ENCODE results near the gene HYAL2. TPM values are rescaled to one million over a fixed set of nuclear protein-coding genes. Genes with fewer than 3 reads are reported as not detected.

Gene HYAL2
- total and polyA plus RNA-seq, 9 of the 15 experiments (the other 6 are each of a cell fraction or from before 2014, with no cell fraction given) = 0.36 to 22.7 (median 11.4) TPM; not detected in 1

DNA sequence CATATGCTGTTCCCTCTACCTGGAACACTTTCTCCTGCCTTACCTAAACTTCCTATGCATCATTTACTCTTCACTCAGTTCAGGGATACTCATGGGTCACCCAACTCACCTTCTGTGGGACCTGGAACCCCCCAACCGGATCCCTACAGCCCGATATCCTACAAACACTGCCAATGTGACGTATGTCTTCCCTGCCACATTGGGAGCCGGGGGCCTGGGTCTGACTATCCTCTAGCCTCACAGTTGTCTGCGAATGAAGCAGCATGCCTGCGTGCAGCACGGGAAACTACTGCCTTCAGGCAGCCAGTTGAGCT, 27.6 kb upstream of the HYAL2 start:
- intact Hi-C loops (cut with micrococcal nuclease) (no loop called here), in situ Hi-C loops (cut with MboI) (no loop called here)
- CTCF ChIA-PET (ENCODE audit: low intra/inter-chr PET ratio) = no interaction called here
- TSS peak; percentile 60 for BruUV-seq (replicated peaks)
- WGBS (ENCODE audit: insufficient coverage, low coverage, missing lambda C conversion rate) = 0% methylated on average over 7 of the region's 7 CpGs
- H3K36me3 ChIP-seq (ENCODE audit: control insufficient read depth, insufficient read depth, low read length) = peaks cover 44% of the 10 kb centered on the region; the same call in 2 of the 3 replicates
- peaks cover 11 to 49% of the 10 kb centered on the region in 2 experiments; a peak in 4 of 5 replicates for H3K4me1 ChIP-seq (replicated peaks in 1 of 2; ENCODE audit: control insufficient read depth in 2 of 2, insufficient read depth in 2 of 2, low read length in 2 of 2)
- no peaks in the 10 kb centered on the region for H3K27me3 ChIP-seq (ENCODE audit: control insufficient read depth in 2 of 2, insufficient read depth in 2 of 2, low read length in 2 of 2)
- POLR2A ChIA-PET = interaction anchor here (0.6 to 1.6 kb wide), 8 partner anchors 9 to 53 kb away, joined by 3 to 12 read pairs (median 3); partner anchors contain the start of genes HYAL3, NAA80, RASSF1 and TMEM115
- FAIRE-seq (no peak), ATAC-seq (no peak; the same call in 2 of the 3 replicates), DNase-seq (ENCODE audit: extremely low read depth in 1 of 4, low spot score in 3 of 4) (no peak)
- peak overlapping the region; percentile 77 for H3K27ac ChIP-seq (ENCODE audit: extremely low read depth, low read depth, low read length)
- H3K9ac ChIP-seq (ENCODE audit: insufficient read depth in 1 of 2, low read depth in 2 of 2, low read length in 2 of 2) = peak overlapping the region; percentile 73 to 93
- H3K4me2 ChIP-seq (ENCODE audit: insufficient read depth, low read length) = peak overlapping the region; percentile 86
- peak overlapping the region; percentile 72 for H3K4me3 ChIP-seq
- H4K20me1 ChIP-seq (replicated peaks; ENCODE audit: control insufficient read depth, insufficient read depth, low read length) = no peaks in the 10 kb centered on the region; the same call in 1 of the 2 replicates
- H3K9me3 ChIP-seq (replicated peaks; ENCODE audit: control insufficient read depth, insufficient read depth, low read depth, low read length) = no peaks in the 10 kb centered on the region; the same call in 1 of the 2 replicates
- peak overlapping the region; percentile 98 for H2AFZ ChIP-seq (ENCODE audit: low read depth, low read length)
- H3K9me1 ChIP-seq (ENCODE audit: control insufficient read depth, insufficient read depth, low read length) = peaks cover under 1% of the 10 kb centered on the region
- peaks cover 26% of the 10 kb centered on the region for H3K79me2 ChIP-seq (ENCODE audit: control insufficient read depth, insufficient read depth, low read length)
- TF ChIP-seq GATAD2A (IDR thresholded peaks at IDR 0.05) = no peak
- TF ChIP-seq, protein P1, sequence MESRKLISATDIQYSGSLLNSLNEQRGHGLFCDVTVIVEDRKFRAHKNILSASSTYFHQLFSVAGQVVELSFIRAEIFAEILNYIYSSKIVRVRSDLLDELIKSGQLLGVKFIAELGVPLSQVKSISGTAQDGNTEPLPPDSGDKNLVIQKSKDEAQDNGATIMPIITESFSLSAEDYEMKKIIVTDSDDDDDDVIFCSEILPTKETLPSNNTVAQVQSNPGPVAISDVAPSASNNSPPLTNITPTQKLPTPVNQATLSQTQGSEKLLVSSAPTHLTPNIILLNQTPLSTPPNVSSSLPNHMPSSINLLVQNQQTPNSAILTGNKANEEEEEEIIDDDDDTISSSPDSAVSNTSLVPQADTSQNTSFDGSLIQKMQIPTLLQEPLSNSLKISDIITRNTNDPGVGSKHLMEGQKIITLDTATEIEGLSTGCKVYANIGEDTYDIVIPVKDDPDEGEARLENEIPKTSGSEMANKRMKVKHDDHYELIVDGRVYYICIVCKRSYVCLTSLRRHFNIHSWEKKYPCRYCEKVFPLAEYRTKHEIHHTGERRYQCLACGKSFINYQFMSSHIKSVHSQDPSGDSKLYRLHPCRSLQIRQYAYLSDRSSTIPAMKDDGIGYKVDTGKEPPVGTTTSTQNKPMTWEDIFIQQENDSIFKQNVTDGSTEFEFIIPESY (CRISPR knock-in tag; IDR thresholded peaks at IDR 0.05) = no peak
- no peak for TF ChIP-seq KDM5B (IDR thresholded peaks at IDR 0.05; ENCODE audit: insufficient replicate concordance, low read depth, low read length)
- TF ChIP-seq, protein P2, sequence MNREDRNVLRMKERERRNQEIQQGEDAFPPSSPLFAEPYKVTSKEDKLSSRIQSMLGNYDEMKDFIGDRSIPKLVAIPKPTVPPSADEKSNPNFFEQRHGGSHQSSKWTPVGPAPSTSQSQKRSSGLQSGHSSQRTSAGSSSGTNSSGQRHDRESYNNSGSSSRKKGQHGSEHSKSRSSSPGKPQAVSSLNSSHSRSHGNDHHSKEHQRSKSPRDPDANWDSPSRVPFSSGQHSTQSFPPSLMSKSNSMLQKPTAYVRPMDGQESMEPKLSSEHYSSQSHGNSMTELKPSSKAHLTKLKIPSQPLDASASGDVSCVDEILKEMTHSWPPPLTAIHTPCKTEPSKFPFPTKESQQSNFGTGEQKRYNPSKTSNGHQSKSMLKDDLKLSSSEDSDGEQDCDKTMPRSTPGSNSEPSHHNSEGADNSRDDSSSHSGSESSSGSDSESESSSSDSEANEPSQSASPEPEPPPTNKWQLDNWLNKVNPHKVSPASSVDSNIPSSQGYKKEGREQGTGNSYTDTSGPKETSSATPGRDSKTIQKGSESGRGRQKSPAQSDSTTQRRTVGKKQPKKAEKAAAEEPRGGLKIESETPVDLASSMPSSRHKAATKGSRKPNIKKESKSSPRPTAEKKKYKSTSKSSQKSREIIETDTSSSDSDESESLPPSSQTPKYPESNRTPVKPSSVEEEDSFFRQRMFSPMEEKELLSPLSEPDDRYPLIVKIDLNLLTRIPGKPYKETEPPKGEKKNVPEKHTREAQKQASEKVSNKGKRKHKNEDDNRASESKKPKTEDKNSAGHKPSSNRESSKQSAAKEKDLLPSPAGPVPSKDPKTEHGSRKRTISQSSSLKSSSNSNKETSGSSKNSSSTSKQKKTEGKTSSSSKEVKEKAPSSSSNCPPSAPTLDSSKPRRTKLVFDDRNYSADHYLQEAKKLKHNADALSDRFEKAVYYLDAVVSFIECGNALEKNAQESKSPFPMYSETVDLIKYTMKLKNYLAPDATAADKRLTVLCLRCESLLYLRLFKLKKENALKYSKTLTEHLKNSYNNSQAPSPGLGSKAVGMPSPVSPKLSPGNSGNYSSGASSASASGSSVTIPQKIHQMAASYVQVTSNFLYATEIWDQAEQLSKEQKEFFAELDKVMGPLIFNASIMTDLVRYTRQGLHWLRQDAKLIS (CRISPR knock-in tag; IDR thresholded peaks at IDR 0.05) = no peak
